DMS153 treated with DMSO at 0.1 percent for 48 hours (cell line): ENCODE measurements around the gene TRIOBP.

Experiments
- DNase-seq: peaks from one replicate; lab custom pipeline; 2025; ENCODE audit not compliant: unreplicated experiment; lab: John Stamatoyannopoulos, UW

TRIOBP gene

GRCh38 chr22:37749831-37750595, 53.2 kb downstream of the TRIOBP start:
- DNase-seq = no peak

- DNase-seq = no peak
Observed at GRCh38 chr22:37750596-37751162, 53.8 kb downstream of the TRIOBP start.

GRCh38 chr22:37751449-37752188, 54.8 kb downstream of the TRIOBP start:
- DNase-seq = no peak

GRCh38 chr22:37752189-37753087, 55.6 kb downstream of the TRIOBP start:
- no peak for DNase-seq

GRCh38 chr22:37753746-37754145, 56.9 kb downstream of the TRIOBP start:
- DNase-seq = no peak

- no peak for DNase-seq
Observed at GRCh38 chr22:37757663-37758062, 60.8 kb downstream of the TRIOBP start.

- DNase-seq = no peak
Observed at GRCh38 chr22:37758694-37759093, 61.8 kb downstream of the TRIOBP start.

- DNase-seq = no peak
Observed at GRCh38 chr22:37759281-37759680, 62.4 kb downstream of the TRIOBP start.

GRCh38 chr22:37760152-37760551, 63.3 kb downstream of the TRIOBP start:
- DNase-seq = no peak

GRCh38 chr22:37762389-37762836, 65.6 kb downstream of the TRIOBP start:
- no peak for DNase-seq

- no peak for DNase-seq
Observed at GRCh38 chr22:37763012-37763411, 66.2 kb downstream of the TRIOBP start.

GRCh38 chr22:37763652-37764051, 66.8 kb downstream of the TRIOBP start:
- DNase-seq = no peak

GRCh38 chr22:37764622-37765021, 67.8 kb downstream of the TRIOBP start:
- no peak for DNase-seq

- no peak for DNase-seq
Observed at GRCh38 chr22:37765498-37765897, 68.7 kb downstream of the TRIOBP start.

- no peak for DNase-seq
Observed at GRCh38 chr22:37765953-37766576, 69.2 kb downstream of the TRIOBP start.

GRCh38 chr22:37768273-37768672, 71.4 kb downstream of the TRIOBP start:
- no peak for DNase-seq

- no peak for DNase-seq
Observed at GRCh38 chr22:37769056-37769455, 72.2 kb downstream of the TRIOBP start.

- DNase-seq = no peak
Observed at GRCh38 chr22:37771081-37771480, 74.2 kb downstream of the TRIOBP start.

GRCh38 chr22:37771702-37772427, 75.0 kb downstream of the TRIOBP start:
- DNase-seq = no peak

GRCh38 chr22:37774728-37775127, 77.9 kb downstream of the TRIOBP start:
- no peak for DNase-seq
